ENCODE results near the gene HEBP1. TPM values are rescaled to one million over a fixed set of nuclear protein-coding genes. Genes with fewer than 3 reads are reported as not detected.

The HEBP1 gene
- polyA plus RNA-seq, 4 donors, result 69.7 to 80.0 (median 75.6) TPM

DNA sequence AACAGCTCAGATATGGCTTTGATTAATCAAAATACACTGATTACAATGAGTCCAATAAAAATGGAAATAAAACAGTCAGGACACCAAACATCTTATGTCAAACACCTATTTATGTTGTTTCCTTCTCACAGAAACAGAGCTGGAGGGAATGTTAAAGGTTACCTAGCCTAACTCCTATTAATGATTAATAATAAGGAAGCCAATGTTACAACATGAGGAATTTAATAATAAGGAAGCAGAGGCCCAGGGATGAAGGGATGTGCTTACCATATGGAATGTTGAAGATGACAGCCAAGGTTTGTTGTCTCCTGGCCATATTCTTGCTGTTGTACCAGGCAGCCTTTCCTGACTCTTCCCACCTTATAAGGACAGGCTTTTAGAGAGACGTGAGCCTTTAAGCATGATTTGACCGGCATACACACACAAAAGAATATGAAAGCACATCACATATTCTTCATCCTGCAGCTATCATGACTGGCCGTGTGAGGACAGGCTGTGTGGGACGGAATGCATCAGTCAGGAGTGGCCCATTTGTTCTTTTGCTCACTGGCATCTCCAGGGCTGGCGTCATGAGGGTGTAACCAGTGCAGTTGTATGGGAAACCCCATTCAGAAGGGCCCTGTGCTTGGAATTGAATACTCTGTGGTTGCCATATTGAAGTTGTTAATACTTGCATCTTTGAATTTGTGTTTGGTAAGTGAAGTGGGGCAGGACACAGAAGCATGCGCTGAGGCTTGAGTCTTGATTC, 45.0 kb downstream of the HEBP1 start:
- DNase-seq (ENCODE audit: low read depth in 4 of 4, low spot score in 3 of 4), result no peak

DNA sequence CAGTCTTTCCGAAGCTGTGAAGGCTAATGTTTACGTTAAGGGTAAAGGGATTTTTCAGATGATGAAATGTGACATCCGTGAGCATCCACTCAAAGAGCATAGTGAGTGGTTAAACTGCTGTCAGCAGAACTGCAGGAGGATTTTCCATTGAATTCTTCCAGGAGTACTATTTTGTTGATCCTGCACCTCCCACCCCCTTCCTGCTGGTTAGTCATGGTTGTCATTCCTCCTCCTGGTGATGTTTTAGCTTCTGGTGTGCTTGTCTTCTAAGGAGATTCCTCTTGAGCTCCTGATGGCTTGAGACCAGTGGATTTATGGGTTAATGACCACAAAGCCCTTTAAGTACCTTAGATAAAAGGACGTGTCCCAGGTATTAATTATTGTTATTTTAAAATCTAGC, 45.7 kb downstream of the HEBP1 start:
- DNase-seq (ENCODE audit: low read depth in 4 of 4, low spot score in 3 of 4), result no peak

DNA sequence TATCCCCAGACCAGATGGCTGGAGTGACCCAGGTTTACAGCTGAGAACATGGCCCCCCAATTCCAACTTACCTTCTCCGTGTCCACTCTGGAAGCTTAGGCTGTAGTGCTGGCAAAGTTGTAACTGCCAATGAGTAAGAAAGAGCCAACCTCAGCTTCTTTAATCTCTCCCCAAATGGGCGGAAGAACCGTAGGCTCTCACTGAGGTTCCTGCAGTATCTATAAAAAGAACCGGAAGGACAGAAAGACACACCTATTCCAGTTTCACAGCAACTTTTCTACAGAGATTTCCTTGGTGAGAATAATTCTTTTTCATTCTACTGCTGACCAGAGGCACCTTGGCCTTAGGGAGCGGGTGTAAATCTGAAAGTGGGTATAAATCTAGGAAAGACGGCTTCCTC, 48.0 kb downstream of the HEBP1 start, which contains the start of gene GPRC5D:
TSS of gene GPRC5D (minus strand) at position 135 of the 400 bp plus-strand sequence. CDS start 1,786 bp downstream, outside the sequence.
- DNase-seq (ENCODE audit: low read depth in 4 of 4, low spot score in 3 of 4), result no peak

DNA sequence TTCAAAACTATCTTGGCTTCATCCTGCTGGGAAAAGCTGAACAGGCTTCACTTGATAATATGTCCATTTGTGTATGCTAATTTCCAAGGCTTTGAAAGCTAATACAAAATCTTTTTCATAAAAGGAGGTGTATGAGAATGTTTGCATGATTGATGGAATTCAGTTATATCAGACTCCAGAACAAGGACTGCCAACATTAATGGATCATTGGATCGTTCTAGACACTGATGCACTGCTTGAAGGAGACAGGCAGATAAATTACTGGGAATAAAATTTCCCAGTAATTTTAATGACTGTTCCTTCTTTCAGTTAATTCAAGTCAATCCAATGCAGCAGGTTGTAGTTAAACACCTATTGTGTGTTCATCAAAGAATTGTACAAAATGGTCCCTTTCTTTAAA, 48.6 kb downstream of the HEBP1 start:
- no peak for DNase-seq (ENCODE audit: low read depth in 4 of 4, low spot score in 3 of 4)

DNA sequence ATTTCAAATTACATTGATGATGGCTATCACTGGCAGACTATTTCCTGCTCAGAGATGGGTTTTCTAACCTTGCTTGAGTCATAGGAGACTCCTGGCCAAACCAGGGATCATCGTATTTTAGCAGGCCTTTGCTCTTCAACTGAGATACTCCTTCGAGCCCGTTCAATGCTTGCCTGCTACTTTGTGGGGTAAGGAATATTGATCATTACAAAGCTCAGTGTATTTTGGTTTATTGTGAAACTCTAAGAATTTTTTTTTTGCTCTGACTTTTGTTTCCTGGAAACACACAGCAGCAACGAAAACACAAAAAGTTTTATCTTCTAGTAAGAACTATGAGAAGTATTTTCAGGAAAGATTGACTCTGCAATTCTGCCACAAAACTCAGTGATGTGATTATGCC, 52.2 kb downstream of the HEBP1 start:
- DNase-seq (ENCODE audit: low read depth in 4 of 4, low spot score in 3 of 4), result no peak

DNA sequence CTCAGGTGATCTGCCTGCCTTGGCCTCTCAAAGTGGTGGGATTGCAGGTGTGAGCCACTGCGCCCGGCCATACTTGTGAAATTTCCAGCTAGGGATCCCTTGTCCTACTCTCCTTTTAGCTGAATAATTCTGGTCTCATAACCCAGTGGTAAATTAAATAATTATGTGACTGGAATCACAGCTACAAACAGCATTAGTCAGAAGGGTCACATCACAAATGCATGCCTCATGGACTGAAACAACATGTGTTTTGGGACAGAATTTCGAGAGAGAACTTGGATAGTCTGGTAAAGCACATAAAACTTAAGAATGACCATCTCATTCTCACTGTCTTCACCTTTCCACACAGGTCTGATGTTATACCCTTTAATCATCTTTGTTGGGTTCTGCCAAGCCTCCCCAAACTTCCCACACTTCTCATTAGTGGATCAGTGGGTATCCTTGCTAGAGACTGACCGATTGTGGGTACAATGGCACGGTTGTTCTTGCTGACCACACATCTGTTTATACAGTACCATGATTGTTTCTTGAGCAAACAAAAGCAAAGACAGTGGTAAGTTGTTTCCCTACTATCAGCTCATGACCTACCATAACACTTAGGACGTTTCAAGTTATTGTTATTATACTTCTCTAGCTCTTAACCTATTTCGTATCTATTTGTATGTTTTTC, 53.2 kb downstream of the HEBP1 start:
- no peak for DNase-seq (ENCODE audit: low read depth in 4 of 4, low spot score in 3 of 4)

DNA sequence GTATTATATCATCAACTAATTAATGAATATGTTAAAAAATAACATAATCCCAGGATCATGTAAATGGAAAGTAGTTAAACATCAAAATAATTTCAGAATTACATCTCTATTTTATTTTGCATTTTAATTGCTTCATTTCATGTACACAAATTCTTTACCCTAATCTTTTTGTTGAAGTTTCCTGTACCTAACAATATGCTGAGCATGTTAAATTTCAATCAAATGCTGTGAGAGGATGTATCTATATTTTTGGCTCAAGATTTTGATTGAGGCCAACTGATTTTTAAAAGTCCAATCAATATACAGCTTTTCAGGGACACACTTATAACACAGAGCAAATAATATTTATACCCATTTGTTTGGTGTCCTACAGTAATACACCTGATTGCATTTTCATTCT, 54.5 kb downstream of the HEBP1 start:
- DNase-seq (ENCODE audit: low read depth in 4 of 4, low spot score in 3 of 4), result no peak

DNA sequence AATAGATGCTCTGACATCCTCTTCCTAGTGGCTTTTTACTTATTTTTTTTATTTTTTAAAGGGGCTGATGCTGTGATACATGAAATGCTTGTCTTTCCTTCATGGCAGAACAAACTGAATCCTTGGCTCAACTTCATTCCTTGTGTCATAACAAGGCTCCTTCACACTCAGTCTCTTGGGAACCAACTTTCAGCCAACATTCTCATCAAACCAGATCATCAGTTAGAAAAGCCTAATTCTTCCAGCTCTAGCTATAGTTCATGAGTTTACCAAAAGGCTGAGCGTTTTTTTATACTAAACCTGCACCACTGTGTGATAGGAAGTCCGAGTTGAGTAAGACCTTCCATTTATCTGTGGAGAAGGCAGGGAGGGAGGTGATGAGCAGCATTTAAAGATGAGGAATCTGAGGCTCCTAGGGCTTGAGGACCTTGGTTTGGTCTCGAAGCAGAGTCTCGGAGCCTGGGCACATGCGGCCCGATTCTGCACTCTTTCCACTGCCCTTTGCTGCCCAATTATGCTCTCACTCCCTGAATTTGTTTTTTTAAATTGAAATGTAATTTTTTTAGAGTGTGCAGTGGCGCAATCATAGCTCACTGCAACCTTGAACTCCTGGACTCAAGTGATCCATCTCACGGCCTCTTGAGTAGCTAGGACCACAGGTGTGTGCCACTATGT, 56.3 kb downstream of the HEBP1 start:
- no peak for DNase-seq (ENCODE audit: low read depth in 4 of 4, low spot score in 3 of 4)

DNA sequence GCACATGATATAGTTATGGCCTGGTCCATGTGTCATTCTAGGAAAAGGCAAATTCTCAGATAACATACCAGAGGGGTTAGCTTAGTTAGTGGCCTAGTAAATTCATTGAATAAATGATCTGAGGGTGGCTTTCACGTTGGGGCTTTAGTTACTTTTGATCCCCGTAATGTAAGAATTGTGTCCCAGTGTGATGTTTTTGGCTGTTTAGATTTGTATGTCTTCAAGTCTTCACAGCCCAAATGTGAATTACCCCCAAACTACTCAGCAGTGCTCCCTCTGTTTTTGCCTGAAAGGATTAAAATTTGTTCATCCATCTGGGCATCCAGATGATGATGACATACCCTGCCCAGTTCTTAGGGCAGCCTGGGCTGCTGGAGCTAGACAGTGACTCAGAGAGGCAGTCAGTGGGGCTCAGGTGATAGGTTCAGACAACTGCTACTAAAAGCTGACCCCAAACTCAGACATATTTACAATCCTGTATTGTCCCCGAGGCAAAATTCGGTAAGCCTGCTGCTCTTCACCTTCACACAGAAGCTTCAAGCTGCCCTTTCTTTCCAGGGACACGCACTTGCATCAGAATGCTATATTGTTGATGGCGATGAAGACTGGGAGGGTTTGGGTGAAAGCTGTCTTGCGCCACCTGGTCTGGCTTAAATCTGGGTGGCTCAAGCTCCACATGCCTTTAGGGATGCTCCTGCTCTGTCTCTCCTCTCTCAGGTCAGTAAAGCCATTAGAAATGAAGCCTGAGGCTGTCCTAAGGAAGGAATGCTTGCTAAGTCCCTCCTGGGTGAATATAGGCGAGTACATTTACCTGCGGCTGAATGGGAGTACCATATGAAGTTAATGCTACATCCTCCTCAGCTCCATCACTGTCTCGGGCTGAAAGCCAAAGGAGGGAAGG, 58.4 kb downstream of the HEBP1 start:
- DNase-seq (ENCODE audit: low read depth in 4 of 4, low spot score in 3 of 4), result no peak

DNA sequence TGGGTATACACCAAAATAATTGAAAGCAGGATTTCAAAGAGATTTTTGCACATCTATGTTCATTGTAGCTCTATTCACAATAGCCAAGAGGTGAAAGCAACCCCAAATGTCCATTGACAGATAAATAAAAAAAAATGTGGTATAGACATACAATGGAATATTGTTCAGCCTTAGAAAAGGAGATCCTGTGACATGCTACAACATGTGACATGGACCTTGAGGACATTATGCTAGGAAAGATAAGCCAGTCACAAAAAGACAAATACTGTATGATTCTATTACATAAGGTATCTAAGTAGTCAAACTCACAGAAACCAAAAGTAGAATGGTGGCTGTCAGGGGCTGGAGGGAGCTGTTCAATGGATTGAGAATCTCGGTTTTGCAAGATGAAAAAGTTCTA, 60.2 kb downstream of the HEBP1 start:
- DNase-seq (ENCODE audit: low read depth in 4 of 4, low spot score in 3 of 4), result no peak

DNA sequence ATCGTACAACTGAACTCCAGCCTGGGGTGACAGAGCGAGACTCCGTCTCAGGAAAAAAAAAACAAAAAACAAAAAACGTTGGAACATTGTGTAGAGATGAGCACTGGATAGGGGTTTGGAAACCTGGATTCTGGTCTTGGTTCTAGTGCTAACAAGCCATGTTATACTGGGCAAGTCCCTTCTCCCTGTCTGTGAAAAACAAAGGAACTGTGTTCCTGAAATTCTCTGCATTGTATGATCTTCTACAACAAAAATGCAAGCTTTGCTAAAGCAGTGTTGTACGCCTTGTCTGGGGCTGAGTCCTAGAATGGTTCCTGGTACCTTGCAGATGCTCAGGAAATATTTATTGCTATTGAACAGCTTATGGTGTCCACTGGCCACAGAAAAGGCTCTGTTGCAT, 61.5 kb downstream of the HEBP1 start:
- no peak for DNase-seq (ENCODE audit: low read depth in 4 of 4, low spot score in 3 of 4)

DNA sequence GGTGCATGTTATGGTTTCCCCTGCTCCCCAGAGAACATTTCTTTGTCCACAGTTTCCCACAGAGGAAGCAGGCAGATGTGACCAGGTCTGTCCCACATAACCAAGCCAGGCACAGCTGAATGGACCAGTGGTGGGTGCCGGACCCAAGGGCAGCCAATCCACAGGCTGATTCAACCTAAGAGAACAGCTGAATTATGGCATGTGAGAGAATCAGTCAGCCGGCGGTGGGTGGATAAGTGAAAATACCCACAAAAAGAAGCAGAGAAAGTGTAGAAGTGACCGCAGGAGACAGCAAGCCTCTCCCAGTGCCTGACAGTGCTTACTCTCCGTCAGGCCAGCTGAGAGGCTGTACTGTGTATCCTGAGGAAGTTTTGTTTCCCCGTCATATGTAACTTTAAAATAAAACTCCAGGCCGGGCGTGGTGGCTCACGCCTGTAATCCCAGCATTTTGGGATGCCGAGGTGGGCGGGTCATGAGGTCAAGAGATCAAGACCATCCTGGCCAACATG, 63.0 kb downstream of the HEBP1 start:
- no peak for DNase-seq (ENCODE audit: low read depth in 4 of 4, low spot score in 3 of 4)

DNA sequence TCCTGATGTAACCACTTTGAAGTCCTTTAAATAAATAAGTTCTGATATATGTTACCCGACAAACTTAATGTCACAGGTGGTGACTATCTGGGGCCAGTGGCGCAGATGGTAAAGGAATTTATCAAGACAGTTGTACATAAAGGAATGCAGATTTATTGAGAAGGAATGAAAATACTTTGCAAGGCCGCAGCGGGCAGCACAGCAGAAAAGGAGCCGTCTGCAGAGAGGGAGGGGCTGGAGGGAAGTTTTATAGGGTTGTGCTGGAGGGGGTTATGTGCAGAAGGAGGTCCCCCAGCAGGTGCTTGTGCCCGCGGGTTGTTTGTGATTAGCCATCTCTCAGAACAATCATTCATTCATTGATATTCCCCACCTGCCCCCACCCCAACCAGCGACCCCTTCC, 65.5 kb downstream of the HEBP1 start:
- DNase-seq (ENCODE audit: low read depth in 4 of 4, low spot score in 3 of 4), result no peak

DNA sequence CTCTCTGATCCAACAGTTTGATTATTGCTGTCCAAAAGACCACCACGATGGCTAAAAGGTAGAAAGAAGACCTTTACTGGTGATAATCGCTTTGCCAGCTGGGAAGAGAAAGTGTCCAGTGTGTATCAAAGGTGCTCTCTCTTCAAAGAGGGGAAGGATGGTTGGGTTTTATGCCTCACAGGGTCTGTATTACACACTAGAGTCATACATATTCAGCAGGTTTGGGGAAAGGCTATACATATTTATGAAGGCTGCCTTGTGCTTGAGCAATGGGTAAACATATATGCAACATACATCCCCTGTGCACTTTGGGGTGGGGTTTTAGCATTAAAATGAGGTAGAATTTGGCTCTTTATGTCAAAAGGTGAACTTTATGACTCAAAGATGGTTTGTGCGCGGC, 66.3 kb downstream of the HEBP1 start:
- DNase-seq (ENCODE audit: low read depth in 4 of 4, low spot score in 3 of 4), result no peak

DNA sequence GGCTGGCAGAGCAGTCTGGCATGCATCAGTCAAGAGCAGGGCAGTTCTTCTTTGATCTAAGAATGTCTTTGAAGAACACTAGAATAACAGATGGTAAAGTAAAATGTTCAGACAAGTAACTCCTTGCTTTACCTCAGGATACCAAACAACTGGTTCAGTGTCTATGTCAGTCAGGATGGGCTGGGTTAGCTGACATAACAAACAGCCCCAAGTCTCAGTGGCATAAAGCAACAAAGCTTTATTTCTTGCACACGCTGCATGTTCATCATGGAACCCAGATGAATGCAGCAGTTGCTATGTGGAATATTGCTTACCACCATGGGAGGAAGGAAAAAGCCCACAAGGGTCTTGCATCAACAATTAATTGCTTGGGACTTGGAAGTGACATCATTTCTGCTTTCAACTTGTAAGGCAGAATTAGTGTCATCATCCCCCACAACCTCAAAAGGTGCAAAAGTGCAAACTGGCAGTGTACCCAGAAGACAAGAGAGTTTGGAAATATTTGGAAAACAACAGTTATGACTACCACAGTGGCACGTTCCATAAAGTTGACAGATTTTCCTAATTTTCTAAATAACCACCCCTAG, 69.3 kb downstream of the HEBP1 start:
- DNase-seq (ENCODE audit: low read depth in 4 of 4, low spot score in 3 of 4), result no peak

DNA sequence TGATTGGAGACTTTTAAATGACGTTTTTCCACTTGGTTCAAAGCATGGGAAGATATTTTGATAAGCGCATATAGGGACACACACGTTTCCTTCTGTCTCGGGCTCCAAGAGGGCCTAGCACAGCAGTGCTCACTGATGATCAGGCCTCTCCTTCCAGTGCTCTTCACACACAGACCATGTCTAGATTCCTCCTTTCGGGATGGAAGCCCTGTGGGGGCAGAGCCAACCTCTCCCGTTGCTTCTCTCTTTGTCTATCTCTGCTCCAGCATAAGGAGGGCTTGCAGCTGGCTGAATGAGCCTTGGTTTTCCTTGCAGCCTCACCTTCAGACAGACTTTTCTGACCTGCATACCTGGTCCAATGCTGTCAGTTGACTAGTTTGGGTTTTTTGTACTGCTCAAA, 70.4 kb downstream of the HEBP1 start:
- DNase-seq (ENCODE audit: low read depth in 4 of 4, low spot score in 3 of 4), result no peak

DNA sequence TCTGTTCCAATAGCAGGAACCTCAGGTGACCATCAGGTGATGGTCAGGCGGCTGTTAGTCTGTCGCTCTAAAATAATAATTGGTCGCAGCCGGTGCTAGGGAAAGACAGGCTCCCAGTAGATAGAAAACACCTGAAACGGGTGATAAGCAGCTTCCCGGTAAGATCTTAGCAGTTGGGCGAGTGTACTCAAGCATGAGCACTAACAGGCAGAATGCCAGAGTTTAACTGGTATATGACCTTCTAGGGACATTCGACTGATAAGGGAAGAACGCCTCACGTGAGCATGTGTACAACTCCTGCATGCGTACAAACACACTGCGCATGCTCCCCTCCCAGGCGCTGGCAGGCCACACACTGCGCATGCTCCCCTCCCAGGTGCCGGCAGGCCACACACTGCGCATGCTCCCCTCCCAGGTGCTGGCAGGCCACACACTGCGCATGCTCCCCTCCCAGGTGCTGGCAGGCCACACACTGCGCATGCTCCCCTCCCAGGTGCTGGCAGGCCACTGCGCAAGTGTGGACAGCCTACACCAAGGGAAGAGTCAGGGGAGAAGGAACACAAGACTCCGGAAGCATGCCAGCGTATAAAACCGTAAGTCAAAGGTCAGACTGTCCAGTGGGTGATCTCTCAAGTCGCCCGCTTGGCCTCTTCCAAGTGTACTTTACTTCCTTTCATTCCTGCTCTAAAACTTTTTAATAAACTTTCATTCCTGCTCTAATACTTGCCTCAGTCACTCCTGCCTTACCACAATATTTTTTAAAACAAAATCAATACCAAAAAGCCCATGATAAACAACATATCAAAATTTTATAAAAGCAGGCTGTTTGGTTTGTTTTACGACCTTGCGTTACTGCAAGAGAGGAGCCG, 72.6 kb downstream of the HEBP1 start:
- DNase-seq (ENCODE audit: low read depth in 4 of 4, low spot score in 3 of 4), result peak in 3 of 4 donors; percentile 33 to 68 (median 56)

DNA sequence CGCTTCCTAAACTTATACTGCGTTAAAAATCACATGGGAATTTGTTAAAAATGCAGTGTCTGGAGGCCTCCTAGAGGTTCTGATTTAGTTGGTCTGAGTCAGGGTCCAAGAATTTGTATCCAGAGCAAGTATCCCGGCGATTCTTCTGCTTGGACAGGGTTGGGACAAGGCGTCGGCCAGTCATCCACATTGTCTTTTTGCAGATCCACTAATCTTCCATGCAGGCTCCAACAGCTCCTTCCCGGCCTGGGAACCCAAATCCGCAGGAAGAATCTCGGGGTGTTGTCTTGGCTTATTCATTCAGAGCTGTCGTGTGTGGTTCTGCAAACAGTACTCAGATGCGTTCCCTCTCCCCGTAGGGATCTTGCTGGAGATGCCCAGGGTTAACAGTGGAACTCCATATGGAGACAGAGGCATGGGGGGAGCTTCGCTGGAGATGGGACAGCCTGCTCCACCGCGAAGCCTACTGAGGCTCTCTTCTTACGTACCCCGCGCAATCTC, 73.4 kb downstream of the HEBP1 start:
- DNase-seq (ENCODE audit: low read depth in 4 of 4, low spot score in 3 of 4), result no peak

DNA sequence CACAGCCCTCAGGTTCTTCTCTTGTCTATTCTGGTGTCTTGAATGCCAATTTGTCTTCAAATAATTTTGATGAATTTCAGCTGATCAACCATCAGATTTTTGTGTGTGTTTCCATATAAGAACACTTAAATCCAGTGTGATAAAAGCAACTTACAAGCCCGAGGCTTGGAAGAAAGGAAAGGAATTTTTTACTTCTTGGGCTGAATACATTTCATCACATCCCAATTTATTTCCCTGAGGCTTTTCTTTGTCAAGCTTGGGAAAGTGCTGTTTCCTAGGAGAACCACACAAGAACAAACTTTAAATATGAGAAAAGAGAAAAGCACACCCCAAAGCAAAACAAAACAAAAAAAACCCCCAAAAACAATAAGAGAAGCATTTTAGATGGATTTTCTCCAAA, 74.7 kb downstream of the HEBP1 start:
- DNase-seq (ENCODE audit: low read depth in 4 of 4, low spot score in 3 of 4), result no peak

All from right renal pelvis (tissue), 4 donors.